ENCODE measurements around the gene PRKD1. TPM values are rescaled to one million over a fixed set of nuclear protein-coding genes. Genes with fewer than 3 reads are reported as not detected.

PRKD1 gene
- total RNA-seq, 1 experiment from 2014 or later, result 2.7 TPM

DNA sequence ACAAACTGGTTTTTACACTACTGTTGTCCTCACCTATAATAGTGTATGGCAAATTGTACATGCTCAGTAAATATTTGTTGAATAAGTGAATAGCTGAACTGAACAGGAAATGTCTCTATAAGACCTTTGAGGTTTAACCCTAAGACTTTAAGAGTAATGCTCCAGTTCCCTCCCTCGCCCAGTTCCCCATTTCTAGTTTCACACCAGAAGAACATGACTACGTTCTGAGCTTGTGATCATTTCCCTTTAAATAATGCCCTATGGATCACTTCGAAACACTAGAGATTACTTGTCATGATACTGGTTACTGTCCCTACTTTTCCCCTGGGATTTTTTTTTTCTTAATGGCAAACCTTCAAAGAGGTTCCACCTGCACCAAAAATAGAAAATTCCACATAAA lies 69.3 kb downstream of the PRKD1 start:
- Histone ChIP-seq H2AK5ac (ENCODE audit: insufficient read length, low read length) (no peak overlapping the region), H2BK20ac (ENCODE audit: low read depth, low read length, poor library complexity, severe bottlenecking) (no peak overlapping the region), H3K23ac (ENCODE audit: insufficient read length, low read depth, low read length) (no peak overlapping the region), H2BK5ac (ENCODE audit: insufficient read length, low read length) (no peak overlapping the region), H3K14ac (ENCODE audit: insufficient read depth, low read length) (no peak overlapping the region), H3K23me2 (ENCODE audit: insufficient read length, low read depth, low read length, poor library complexity, severe bottlenecking) (no peaks in the 10 kb centered on the region), H3K27me3 (ENCODE audit: insufficient read depth, low read length) (no peaks in the 10 kb centered on the region), H3K9me3 (ENCODE audit: control insufficient read depth, low read depth, low read length) (no peaks in the 10 kb centered on the region), H3K79me1 (ENCODE audit: insufficient read depth, low read depth, low read length, poor library complexity, severe bottlenecking) (no peaks in the 10 kb centered on the region), H4K20me1 (ENCODE audit: control insufficient read depth, insufficient read depth, insufficient read length) (no peaks in the 10 kb centered on the region), H4K91ac (ENCODE audit: insufficient read length, low read depth, low read length) (no peak overlapping the region), H4K5ac (ENCODE audit: insufficient read length, low read depth, low read length) (no peak overlapping the region), H3K4ac (ENCODE audit: low read depth, low read length) (no peak overlapping the region), H3K79me2 (ENCODE audit: insufficient read depth, low read length) (no peaks in the 10 kb centered on the region), H2BK15ac (ENCODE audit: low read depth, low read length) (no peak overlapping the region), H4K8ac (replicated peaks; ENCODE audit: insufficient read length, low read depth, low read length) (no peak overlapping the region), H3K4me2 (ENCODE audit: insufficient read depth, insufficient read length, low read length) (no peak overlapping the region), H3T11ph (ENCODE audit: low read length) (no peak overlapping the region), H2BK12ac (ENCODE audit: insufficient read length, low read depth, low read length) (no peak overlapping the region), H3K27ac (ENCODE audit: insufficient read length, low read depth, low read length) (no peak overlapping the region), H2BK120ac (ENCODE audit: low read depth, low read length, poor library complexity, severe bottlenecking) (no peak overlapping the region), H3K4me1 (ENCODE audit: insufficient read depth, low read length) (no peaks in the 10 kb centered on the region), H3K9ac (ENCODE audit: extremely low read depth, insufficient read length, low read length) (no peak overlapping the region), H2AFZ (ENCODE audit: low read length) (no peak overlapping the region), H3K56ac (ENCODE audit: insufficient read length, low read depth, low read length) (no peak overlapping the region), H3K18ac (ENCODE audit: insufficient read length, low read depth, low read length) (no peak overlapping the region)
- H3K27ac Mint-ChIP-seq, result no peak overlapping the region
- TF ChIP-seq, protein P1, sequence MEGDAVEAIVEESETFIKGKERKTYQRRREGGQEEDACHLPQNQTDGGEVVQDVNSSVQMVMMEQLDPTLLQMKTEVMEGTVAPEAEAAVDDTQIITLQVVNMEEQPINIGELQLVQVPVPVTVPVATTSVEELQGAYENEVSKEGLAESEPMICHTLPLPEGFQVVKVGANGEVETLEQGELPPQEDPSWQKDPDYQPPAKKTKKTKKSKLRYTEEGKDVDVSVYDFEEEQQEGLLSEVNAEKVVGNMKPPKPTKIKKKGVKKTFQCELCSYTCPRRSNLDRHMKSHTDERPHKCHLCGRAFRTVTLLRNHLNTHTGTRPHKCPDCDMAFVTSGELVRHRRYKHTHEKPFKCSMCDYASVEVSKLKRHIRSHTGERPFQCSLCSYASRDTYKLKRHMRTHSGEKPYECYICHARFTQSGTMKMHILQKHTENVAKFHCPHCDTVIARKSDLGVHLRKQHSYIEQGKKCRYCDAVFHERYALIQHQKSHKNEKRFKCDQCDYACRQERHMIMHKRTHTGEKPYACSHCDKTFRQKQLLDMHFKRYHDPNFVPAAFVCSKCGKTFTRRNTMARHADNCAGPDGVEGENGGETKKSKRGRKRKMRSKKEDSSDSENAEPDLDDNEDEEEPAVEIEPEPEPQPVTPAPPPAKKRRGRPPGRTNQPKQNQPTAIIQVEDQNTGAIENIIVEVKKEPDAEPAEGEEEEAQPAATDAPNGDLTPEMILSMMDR (conservative IDR thresholded peaks at IDR 0.05), result no peak
- WGBS (ENCODE audit: extremely low coverage, insufficient read length, low lambda C conversion rate), result no CpG with 5 or more reads among the region's 3 CpGs
- H3K4me1 Mint-ChIP-seq, result no peaks in the 10 kb centered on the region
- DNase-seq, result no peak
- H3K36me3 Mint-ChIP-seq (ENCODE audit: insufficient read depth in 1 of 3, low read depth in 3 of 3), result peaks cover 20 to 25% (median 23%) of the 10 kb centered on the region in 3 experiments
- peaks cover 24 to 25% of the 10 kb centered on the region in 2 experiments for H3K9me3 Mint-ChIP-seq
- no peaks in the 10 kb centered on the region for H3K27me3 Mint-ChIP-seq (ENCODE audit: low read depth)
- H3K4me3 Mint-ChIP-seq, result no peak overlapping the region
